ENCODE measurements around the gene PCSK1N.

DNA sequence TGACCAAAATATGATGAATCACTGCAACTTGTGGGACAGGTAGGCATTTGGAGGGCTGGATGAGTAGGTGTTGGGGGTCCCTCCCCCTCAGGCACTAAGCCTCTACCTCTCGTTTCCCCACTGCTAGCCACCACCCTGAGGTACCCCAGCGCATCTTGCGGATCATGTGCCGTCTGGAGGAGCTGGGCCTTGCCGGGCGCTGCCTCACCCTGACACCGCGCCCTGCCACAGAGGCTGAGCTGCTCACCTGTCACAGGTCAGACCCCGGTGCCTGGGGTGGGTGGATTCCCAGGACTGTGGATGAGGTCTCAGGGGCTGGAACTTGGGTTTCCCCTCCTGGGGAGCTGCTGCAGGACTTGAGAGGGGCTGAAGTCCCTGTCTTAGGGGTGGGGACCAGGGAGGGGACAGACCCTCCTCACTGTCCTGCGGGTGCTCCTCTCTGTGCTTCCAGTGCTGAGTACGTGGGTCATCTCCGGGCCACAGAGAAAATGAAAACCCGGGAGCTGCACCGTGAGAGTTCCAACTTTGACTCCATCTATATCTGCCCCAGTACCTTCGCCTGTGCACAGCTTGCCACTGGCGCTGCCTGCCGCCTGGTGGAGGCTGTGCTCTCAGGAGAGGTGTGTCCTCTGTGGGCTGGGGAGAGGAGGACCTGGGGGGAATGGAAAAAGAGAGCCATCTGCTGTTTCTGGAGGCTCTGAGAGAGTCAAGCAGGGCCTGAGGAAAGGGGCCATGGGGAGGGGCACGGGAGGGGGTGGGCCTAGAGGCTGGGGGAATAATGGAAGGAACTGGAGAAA, 19.2 kb downstream of the PCSK1N start:
- TF ChIP-seq POLR2A (IDR thresholded peaks at IDR 0.05): no peak
- TF ChIP-seq POLR2AphosphoS5 (IDR thresholded peaks at IDR 0.05): no peak
- TF ChIP-seq, protein P1, sequence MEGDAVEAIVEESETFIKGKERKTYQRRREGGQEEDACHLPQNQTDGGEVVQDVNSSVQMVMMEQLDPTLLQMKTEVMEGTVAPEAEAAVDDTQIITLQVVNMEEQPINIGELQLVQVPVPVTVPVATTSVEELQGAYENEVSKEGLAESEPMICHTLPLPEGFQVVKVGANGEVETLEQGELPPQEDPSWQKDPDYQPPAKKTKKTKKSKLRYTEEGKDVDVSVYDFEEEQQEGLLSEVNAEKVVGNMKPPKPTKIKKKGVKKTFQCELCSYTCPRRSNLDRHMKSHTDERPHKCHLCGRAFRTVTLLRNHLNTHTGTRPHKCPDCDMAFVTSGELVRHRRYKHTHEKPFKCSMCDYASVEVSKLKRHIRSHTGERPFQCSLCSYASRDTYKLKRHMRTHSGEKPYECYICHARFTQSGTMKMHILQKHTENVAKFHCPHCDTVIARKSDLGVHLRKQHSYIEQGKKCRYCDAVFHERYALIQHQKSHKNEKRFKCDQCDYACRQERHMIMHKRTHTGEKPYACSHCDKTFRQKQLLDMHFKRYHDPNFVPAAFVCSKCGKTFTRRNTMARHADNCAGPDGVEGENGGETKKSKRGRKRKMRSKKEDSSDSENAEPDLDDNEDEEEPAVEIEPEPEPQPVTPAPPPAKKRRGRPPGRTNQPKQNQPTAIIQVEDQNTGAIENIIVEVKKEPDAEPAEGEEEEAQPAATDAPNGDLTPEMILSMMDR (IDR thresholded peaks at IDR 0.05): no peak
